Stimulated activated CD8-positive, alpha-beta memory T cell treated with anti-CD3 and anti-CD28 coated beads, Interleukin-4, amount 100 ng/mL, for 48 hours (primary cell): ENCODE measurements around the gene IFRD2.
"Not testable (repeated sequence)": the region's sequence is repeated elsewhere in the genome, so short reads cannot be mapped to it uniquely, and the experiment has no call there.

Experiments
- DNase-seq: peaks from one replicate; pipeline ENCODE4 v3.0.0-alpha.2; 2020

The IFRD2 gene

GRCh38 chr3:50299929-50300680 is 7.9 kb upstream of the IFRD2 start:
- DNase-seq, result no peak

GRCh38 chr3:50299638-50299928 is 7.4 kb upstream of the IFRD2 start:
- DNase-seq, result no peak

- peak; percentile 100 for DNase-seq
Measured at GRCh38 chr3:50298836-50299637, 6.8 kb upstream of the IFRD2 start, which contains the start of the genes HYAL3 and NAA80. HYAL3 (minus strand) TSS chr3:50299405; CDS start chr3:50295602, 3,803 bp downstream. NAA80 (minus strand) TSS chr3:50299405; CDS start chr3:50297463, 1,942 bp downstream.

GRCh38 chr3:50297896-50298725 is 5.9 kb upstream of the IFRD2 start:
- DNase-seq, result no peak

- no peak for DNase-seq
Measured at GRCh38 chr3:50297384-50297775, 5.2 kb upstream of the IFRD2 start.

- no peak for DNase-seq
Measured at GRCh38 chr3:50296721-50297383, 4.6 kb upstream of the IFRD2 start.

- no peak for DNase-seq
Measured at GRCh38 chr3:50295553-50296431, 3.6 kb upstream of the IFRD2 start.

GRCh38 chr3:50294492-50295403 is 2.5 kb upstream of the IFRD2 start:
- no peak for DNase-seq

GRCh38 chr3:50294089-50294488 is 1.9 kb upstream of the IFRD2 start:
- DNase-seq, result no peak

GRCh38 chr3:50293079-50293801 is 1.0 kb upstream of the IFRD2 start:
- no peak for DNase-seq

GRCh38 chr3:50290161-50290641 is 2.0 kb downstream of the IFRD2 start:
- DNase-seq, result no peak

GRCh38 chr3:50289130-50289529 is 3.1 kb downstream of the IFRD2 start:
- DNase-seq, result no peak

GRCh38 chr3:50288387-50289007 is 3.7 kb downstream of the IFRD2 start:
- no peak for DNase-seq

- no peak for DNase-seq
Measured at GRCh38 chr3:50287262-50287661, 5.0 kb downstream of the IFRD2 start.

- no peak for DNase-seq
Measured at GRCh38 chr3:50286322-50287227, 5.7 kb downstream of the IFRD2 start.

- not testable (repeated sequence) for DNase-seq
Measured at GRCh38 chr3:50284121-50284520, 8.1 kb downstream of the IFRD2 start.

GRCh38 chr3:50279255-50280016 is 12.8 kb downstream of the IFRD2 start:
- DNase-seq, result no peak
